LNCaP clone FGC (cell line): Measurements from ENCODE around the gene MSX2.
"Not testable (repeated sequence)": the region's sequence is repeated elsewhere in the genome, so short reads cannot be mapped to it uniquely, and the experiment has no call there.

Experiments
- DNase-seq: peaks from one replicate; pipeline ENCODE4 v3.0.0-alpha.2; 2011; ENCODE audit warnings: low read depth
- H3K4me3 ChIP-seq: 2 replicates; pipeline ENCODE4 v1.5.1; 2011; ENCODE audit warnings: mild to moderate bottlenecking, low read depth, low read length, control low read depth
- CTCF ChIP-seq: IDR thresholded peaks from 2 replicates; pipeline ENCODE4 v1.5.1; 2012; ENCODE audit warnings: mild to moderate bottlenecking; ENCODE audit not compliant: control insufficient read depth, insufficient read depth; ENCODE audit errors: extremely low read depth

The MSX2 gene

GRCh38 chr5:174759091-174759490, 34.7 kb downstream of the MSX2 start:
- no peak for DNase-seq
- TF ChIP-seq CTCF, result no peak
- no peak overlapping the region for H3K4me3 ChIP-seq

DNA sequence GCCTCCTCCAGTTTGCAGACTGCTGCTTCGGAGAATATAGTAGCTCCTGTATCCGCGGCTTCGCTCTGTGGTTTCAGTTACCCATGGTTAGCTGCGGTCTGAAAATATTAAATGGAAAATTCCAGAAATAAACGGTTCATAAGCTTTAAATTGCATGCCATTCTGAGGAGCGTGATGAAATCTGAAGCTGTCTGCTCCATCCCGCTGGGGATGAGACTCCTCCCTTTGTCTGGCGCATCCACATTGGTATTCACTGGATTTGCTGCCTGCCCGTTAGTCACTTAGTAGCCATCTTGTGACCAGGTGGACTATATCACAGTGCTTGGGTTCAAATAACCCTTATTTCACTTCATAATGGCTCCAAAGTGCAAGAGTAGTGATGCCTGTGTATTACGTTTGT, 36.3 kb downstream of the MSX2 start:
- no peak for DNase-seq

GRCh38 chr5:174761341-174761740, 37.0 kb downstream of the MSX2 start:
- not testable (repeated sequence) for H3K4me3 ChIP-seq, DNase-seq

More for the DNA sequence above, 36.3 kb downstream of the MSX2 start:
- TF ChIP-seq CTCF, result no peak
- H3K4me3 ChIP-seq, result no peak overlapping the region

DNA sequence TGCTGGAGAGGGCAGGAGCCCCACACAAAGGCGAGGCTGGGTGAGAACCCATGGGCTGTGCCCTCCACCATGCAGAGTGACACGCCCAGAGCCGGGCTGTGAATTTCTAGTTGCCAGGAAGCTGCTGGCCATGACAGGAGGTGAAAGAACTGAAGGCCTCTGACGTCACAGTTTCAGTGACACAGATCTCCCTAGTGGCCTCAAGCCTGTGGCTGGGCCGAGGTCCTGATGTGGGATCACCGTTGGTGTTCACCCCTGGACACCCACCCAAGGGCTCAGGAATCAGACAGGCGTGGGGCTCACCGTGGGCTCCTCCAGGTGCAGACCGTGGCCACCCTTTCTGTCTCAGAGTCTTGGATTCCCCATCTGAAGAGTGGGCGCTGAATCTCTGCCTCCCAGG, 39.9 kb downstream of the MSX2 start:
- H3K4me3 ChIP-seq, result no peak overlapping the region
- TF ChIP-seq CTCF, result no peak
- DNase-seq, result no peak

DNA sequence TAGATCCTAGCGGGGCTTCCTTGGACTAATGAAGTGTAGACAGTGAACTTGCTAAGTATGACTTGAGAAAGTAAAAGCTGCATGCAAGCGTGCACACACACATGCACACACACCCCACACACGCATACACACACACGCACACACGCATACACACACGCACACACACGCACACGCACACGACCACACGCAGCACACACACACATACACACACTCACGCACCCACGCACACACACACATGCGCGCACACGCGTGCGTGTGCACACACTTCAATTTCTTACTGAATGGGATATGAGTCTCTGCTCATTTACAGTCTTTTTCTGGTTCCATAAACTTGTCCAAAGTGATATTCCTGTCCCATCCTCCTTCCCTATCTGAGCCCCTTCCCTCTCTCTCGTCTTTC, 41.2 kb downstream of the MSX2 start:
- TF ChIP-seq CTCF, result no peak
- no peak for DNase-seq
- H3K4me3 ChIP-seq, result no peak overlapping the region

DNA sequence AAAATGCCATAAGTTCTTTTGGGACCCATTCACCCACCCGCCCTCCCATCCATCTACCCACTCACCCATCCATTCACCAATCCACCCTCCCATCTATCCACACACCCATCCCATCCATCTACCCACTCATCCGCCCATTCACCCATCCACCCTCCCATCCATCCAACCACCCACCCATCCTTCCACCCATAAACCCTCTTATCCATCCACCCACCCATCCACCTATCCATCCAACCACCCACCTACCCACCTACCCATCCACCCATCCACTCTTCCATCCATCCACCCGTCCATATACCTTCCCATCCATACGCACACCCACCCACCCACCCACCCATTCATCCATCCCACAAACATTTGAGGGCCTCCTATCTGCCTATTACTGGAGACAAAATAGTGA, 43.3 kb downstream of the MSX2 start:
- TF ChIP-seq CTCF, result no peak
- no peak overlapping the region for H3K4me3 ChIP-seq
- no peak for DNase-seq

- no peak for DNase-seq
- TF ChIP-seq CTCF, result no peak
Measured at GRCh38 chr5:174769005-174769404, 44.6 kb downstream of the MSX2 start.

DNA sequence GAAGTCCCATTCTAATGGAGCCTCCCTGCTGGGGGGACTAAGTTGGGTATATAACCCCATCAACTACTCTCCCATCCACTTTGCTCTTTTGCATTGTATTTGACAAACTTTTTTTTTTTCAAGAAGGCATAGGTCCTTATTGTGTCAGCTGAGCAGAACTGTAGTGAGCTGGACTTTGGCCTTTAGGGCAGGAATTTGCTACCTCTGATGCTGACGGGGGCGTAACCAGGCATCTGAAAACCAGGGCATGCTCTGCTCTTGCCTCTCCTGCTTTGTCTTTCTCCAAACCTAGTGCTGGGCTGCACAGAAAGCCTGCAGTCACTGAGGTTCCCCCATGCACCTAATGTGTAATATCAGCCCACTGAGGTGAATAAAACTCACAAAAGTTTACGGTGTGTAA, 49.0 kb downstream of the MSX2 start:
- H3K4me3 ChIP-seq, result no peak overlapping the region
- no peak for DNase-seq
- TF ChIP-seq CTCF, result no peak

More at GRCh38 chr5:174769005-174769404, 44.6 kb downstream of the MSX2 start:
- H3K4me3 ChIP-seq, result no peak overlapping the region
